ENCODE results near the gene GRHL1. TPM values are rescaled to one million over a fixed set of nuclear protein-coding genes. Genes with fewer than 3 reads are reported as not detected.

Gene GRHL1
- total and polyA plus RNA-seq, 2 of the 8 experiments (the other 6 are each of a cell fraction or from before 2014, with no cell fraction given) = 1.3 to 3.6 TPM

DNA sequence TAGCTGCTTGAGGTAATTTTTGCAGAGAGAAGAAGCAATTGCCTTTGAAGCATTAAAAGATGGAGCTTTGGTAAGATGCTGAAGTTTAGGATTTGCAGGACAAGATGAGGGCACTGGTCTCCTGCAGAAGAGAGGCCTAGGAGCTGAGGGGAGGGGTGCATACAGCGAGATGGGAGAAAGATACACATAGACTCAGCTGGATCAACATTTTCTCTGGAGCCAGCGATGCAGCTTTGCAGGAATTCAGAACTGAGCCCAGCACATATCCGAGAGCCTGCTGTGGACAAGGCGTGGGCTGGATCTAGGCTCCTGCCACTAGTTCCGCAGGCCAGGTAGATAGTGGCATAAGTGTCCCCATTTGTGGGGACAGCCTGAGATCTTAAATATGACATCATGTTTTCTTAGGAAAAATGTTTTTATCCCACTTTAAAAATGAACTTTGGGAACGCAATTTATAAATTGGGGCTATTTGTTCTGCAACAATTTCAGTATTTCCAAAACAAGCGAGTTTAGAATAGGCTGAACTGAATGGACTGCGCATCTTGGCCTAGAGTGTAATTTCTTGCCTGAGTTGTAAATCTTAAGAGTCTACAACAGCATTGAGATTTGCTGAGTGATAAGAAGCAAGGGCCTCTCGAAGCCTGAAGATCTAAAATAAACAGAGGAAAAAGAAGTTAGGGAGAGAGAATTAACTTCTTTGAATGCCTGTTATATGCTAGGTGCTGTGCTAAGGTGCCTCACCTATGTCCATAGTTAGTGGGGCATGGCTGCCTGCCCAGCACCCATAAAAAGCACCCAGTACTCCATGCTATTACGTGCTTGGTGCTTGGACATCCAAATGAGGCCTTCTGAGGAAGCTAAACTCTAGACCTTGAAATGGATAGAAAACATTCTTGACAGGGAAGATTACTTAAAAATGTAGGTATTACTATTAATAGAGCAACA, 17.3 kb downstream of the GRHL1 start (continued):
- TF ChIP-seq KDM4A (IDR thresholded peaks at IDR 0.05; ENCODE audit: low read depth, low read length, severe bottlenecking) (no peak), RBBP5 (IDR thresholded peaks at IDR 0.05; ENCODE audit: borderline replicate concordance, low read depth, low read length) (no peak), SIX5 (IDR thresholded peaks at IDR 0.05; ENCODE audit: low read depth, low read length) (no peak), CBX8 (IDR thresholded peaks at IDR 0.05; ENCODE audit: borderline replicate concordance, low read depth, low read length) (no peak), TAF1 (IDR thresholded peaks at IDR 0.05; ENCODE audit: low read depth, low read length) (no peak), BACH1 (IDR thresholded peaks at IDR 0.05; ENCODE audit: low read length) (no peak), CHD2 (IDR thresholded peaks at IDR 0.05; ENCODE audit: low read length) (no peak), EP300 (IDR thresholded peaks at IDR 0.05; ENCODE audit: borderline replicate concordance in 1 of 2, low read depth in 2 of 2, low read length in 2 of 2) (no peak)

Data from H1 (cell line).